SU-DHL-6 (cell line): ENCODE data around the gene ALKBH3.

Experiments
- CTCF ChIP-seq: fragments of 200-600 bp; sonication (generic); IDR thresholded peaks from one replicate; pipeline ENCODE4 v1.5.1; 2017; ENCODE audit warnings: antibody characterized with exemption, mild to moderate bottlenecking, low read length, moderate library complexity; ENCODE audit not compliant: insufficient read depth, poor library complexity, severe bottlenecking
- EZH2phosphoT487 ChIP-seq: fragments of 200-600 bp; sonication (generic), shearing (Covaris generic); conservative IDR thresholded peaks from 2 replicates; pipeline ENCODE4 v1.6.1; 2018; ENCODE audit warnings: mild to moderate bottlenecking, antibody characterized with exemption, low read length, moderate library complexity, mixed read lengths

- TF ChIP-seq CTCF: no peak
- no peak for TF ChIP-seq EZH2phosphoT487
These were observed 28.1 kb downstream of the ALKBH3 start for GRCh38 chr11:43908683-43909082.
